ENCODE measurements around the gene AQP12B.
"Not testable (repeated sequence)": the region's sequence is repeated elsewhere in the genome, so short reads cannot be mapped to it uniquely, and the experiment has no call there.

AQP12B gene

DNA sequence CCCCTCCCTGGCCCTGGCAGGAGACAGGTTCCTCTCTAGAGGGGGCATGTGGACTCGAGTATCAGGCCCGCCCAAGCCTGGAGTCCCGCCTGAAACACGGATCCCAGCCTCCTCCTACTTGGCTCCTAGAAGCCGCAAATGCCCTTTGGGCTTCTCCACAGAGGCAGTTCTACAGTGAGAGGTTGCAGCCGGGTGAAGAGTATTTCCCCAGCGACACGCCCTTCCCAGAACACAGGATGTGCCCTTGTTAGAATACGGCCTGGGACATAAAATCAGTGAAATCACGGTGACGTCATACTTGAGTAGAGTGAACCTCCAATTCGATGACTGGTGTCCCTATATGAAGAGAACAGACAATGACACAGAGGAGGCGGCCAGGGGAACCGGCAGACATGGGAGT, 4.6 kb downstream of the AQP12B start:
- not testable (repeated sequence) for H3K27ac ChIP-seq

DNA sequence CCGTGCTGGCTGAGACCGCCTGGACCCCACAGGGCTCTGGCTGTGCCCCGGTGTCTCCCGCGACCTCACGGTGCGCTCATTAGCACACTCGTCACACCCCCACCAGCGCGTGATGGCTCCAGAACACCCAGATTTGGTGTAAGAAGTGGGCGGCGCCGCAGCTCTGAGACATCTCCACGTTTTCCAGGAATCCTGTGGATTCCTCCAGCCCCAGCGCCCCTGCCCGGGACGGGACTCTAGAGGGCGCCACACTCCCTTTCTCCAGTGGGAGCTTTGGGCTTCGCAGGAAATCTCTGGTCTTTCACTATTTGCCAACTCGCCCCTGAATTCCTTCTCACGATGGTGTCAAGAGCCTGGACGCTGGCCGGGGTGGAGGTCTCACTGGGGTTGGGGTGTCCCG, 7.3 kb downstream of the AQP12B start:
- not testable (repeated sequence) for H3K27ac ChIP-seq

DNA sequence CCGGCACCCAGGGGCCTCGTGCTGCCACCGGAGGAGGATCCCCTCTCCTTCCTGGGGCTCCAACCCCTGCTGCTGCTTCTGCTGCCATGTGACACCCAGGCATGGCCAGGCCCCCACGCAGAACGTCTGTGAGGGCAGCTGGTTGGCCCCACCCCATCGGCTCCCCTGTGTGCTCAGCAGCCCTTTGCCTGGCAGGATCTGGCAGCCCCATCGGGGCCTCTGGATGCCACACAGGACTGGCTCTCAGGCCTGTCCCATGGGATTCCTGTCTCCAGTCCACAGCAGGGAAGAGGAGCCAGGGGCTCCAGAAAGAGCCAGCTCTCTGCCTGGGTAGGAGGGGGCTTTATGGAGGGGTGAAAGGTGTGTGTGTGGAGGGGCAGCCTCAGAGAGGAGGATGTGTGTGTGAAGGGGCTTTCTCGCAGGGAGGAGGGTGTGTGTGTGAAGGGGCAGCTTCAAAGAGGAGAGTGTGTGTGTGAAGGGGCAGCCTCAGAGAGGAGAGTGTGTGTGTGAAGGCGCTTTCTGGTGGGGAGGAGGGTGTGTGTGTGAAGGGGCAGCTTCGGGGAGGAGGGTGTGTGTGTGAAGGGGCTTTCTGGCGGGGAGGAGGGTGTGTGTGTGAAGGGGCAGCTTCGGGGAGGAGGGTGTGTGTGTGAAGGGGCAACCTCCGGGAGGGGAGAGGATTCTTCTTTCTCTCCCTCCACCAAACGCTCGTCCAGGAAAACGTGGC, 8.1 kb downstream of the AQP12B start:
- not testable (repeated sequence) for H3K27ac ChIP-seq

DNA sequence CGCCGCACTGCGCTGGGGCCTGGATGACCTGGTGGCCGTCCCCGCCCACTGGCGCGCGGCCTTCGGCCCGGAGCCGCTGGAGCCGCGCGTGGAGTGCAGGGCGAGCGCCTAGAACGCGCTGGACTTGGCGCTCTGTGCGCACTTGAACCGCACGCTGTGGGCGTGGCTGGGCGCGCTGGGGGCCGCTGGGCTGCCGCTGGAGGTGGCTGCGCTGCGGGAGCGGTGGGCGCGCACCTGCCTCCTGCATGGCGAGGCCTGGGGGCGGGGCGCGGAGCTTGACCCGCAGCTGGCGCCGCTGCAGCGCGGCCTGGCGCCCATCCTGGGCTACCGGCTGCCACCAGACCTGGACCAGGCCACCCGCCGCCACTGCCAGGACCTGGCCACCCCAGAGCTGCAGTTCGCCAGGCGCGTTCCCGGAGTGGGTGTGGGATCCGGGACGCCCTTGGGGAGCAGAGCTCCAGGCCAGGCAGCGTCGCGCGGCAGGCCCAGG, 9.9 kb downstream of the AQP12B start:
- H3K27ac ChIP-seq: no peak overlapping the region

DNA sequence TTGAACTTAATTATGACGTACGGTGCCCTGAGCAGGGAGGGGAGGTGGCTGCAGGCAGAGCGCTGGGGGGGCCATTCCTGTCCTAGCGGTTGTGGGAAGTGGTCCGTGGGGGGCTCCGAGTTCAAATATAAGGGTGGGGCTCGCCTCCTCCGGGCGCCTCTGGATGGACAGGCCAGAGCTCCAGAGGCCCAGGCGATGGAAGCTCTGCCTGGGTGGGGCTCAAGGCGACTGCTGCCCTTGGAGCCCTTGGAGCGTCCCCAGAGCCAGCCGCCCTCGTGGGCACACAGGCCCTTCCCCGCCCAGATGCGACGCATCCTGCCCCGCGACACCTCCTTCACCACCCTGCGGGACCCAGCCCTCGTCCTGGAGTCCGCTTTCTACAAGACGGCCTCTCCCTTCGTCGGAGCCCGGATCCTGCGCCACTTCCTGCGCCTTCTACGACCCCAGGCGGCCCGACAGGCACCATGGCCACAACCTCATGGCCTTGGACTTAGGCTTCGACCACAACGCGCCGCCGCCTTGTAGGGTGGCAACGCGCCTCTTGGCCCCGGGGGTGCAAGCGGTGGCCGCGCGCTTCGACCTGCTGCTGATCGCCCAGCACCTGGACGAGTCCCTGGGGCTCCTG, 10.5 kb downstream of the AQP12B start:
- no peak overlapping the region for H3K27ac ChIP-seq
- TF ChIP-seq, protein P1, sequence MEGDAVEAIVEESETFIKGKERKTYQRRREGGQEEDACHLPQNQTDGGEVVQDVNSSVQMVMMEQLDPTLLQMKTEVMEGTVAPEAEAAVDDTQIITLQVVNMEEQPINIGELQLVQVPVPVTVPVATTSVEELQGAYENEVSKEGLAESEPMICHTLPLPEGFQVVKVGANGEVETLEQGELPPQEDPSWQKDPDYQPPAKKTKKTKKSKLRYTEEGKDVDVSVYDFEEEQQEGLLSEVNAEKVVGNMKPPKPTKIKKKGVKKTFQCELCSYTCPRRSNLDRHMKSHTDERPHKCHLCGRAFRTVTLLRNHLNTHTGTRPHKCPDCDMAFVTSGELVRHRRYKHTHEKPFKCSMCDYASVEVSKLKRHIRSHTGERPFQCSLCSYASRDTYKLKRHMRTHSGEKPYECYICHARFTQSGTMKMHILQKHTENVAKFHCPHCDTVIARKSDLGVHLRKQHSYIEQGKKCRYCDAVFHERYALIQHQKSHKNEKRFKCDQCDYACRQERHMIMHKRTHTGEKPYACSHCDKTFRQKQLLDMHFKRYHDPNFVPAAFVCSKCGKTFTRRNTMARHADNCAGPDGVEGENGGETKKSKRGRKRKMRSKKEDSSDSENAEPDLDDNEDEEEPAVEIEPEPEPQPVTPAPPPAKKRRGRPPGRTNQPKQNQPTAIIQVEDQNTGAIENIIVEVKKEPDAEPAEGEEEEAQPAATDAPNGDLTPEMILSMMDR (conservative IDR thresholded peaks at IDR 0.05): no peak

More for the DNA sequence above, 9.9 kb downstream of the AQP12B start:
- TF ChIP-seq, protein P1 (conservative IDR thresholded peaks at IDR 0.05): no peak

DNA sequence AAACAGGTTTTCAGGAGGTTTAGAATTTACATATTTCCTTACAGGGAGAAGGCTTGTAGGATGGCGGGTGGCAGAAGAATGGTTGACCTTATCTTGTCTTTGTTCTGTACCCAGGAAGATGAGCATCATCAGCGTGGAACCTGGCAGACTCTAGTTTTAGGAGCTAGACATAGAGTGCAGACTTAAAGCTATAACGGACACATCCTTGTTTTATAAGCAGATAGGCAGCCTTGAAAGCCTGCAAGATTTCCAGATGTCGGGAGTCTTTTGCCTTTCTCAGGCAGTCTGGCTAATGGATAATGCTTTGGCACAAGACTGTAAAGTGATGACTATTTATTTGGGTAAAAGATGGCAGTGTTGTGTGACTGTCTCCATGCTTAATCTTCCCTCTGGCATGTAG, 11.7 kb downstream of the AQP12B start:
- H3K27ac ChIP-seq: no peak overlapping the region
- TF ChIP-seq, protein P1 (conservative IDR thresholded peaks at IDR 0.05): no peak

DNA sequence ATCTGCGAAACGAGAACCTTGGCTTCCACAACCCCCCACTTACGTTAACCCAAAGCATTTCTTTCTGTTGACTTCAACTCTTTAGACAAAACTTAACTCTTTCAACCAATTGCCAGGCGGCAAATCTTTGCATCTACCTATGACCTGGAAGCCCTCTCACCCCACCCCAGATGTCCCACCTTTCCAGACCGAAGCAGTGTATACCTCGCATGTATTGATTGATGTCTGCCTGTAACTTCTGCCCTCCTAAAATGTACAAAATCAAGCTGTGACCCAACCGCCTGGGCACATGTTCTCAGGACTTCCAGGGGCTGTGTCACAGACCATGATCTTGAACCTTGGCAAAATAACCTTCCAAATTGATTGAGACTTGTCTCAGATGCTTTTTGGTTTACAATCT, 12.3 kb downstream of the AQP12B start:
- TF ChIP-seq, protein P1 (conservative IDR thresholded peaks at IDR 0.05): no peak
- no peak overlapping the region for H3K27ac ChIP-seq

DNA sequence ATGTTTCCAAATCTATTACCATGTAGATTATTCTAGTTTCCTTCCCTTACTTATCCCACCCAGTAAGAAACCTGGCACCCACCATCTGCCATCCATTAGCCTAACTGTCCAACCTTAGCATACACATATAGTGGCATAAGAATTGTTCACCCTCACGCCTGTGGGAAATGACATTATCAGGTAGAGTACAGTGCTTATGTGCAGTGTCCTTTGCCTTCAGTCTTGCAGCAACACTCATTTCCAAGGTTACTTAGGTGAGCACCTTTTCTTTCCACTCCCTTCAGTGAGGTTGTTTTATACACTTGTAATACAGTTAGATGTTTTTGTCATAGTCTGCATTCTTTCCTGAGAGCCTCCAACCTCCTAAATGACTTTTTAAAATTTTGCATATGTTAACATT, 18.1 kb downstream of the AQP12B start:
- TF ChIP-seq, protein P1 (conservative IDR thresholded peaks at IDR 0.05): no peak
- H3K27ac ChIP-seq: no peak overlapping the region

DNA sequence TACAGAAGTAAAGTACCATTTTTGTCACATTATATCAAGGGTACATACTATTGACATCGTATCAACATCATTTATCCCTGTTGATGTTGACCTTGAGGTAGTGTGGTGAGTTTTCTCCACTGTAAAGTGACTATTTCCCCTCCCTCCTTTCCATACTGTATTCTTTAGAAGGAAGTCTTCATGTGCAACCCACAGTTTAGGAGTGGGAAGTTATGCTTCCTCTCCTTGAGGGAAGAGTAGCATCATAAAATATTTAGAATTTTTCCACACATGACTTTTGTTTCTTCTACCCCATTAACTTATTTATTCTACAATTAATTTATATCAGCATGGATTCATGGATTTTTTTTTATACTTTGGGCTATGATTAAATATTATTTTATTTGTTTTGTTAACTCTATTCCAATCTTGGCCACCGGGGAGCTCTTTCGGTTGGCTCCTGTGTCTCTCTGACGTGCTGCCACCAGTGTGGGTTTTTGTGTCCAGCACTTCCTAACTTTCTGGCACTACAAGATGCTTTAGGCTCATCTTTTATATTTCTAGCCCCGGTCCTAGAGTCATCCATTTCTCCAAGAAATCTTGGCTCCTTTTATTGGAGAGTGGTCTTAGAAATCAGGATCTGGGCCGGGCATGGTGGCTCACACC, 19.0 kb downstream of the AQP12B start:
- TF ChIP-seq, protein P1 (conservative IDR thresholded peaks at IDR 0.05): no peak
- no peak overlapping the region for H3K27ac ChIP-seq

Measured in VCaP (cell line).